ENCODE results near the gene GDI2.
"Not testable (repeated sequence)": the region's sequence is repeated elsewhere in the genome, so short reads cannot be mapped to it uniquely, and the experiment has no call there.

GDI2 gene

DNA sequence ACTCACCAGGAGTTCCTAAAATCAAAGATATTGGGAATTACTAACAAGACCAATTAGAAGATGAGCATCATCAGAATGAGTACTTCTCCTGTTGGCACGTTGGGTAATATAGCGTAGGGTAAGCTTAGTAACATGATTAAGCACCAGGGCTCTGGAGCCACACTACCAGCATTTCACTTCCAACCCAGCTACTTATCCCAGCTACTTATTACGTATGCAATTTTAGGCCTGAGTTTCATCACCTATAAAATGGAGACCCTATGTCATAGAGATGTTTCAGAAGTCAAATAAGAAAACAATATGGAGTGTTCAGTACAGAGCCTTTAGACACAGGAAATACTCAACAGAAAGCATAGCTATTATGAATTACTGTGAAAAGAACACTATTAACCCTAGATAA lies 19.0 kb downstream of the GDI2 start:
- DNase-seq (ENCODE audit: low read depth, low spot score) = no peak

DNA sequence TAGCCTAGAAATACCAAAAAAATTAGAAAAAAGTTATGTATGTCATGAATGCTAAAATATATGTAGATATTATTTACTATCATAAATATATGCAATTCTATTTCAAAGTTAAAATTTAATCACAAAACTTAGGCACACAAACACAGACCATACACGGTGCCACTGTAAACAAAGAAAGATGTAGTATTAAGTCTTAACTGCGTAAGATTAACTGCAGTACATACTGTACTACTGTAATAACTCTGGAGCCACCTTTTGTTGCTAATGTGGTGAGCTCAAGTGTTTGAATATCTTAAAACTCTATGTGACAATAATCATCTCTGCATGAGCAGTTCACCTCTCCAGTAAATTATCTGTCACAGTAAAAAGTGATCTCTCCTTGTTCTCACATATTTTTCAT lies 23.6 kb downstream of the GDI2 start:
- DNase-seq (ENCODE audit: low read depth, low spot score) = no peak
- H3K27ac ChIP-seq = no peak overlapping the region

More for the DNA sequence above, 19.0 kb downstream of the GDI2 start:
- H3K27ac ChIP-seq = peak overlapping the region; percentile 30

DNA sequence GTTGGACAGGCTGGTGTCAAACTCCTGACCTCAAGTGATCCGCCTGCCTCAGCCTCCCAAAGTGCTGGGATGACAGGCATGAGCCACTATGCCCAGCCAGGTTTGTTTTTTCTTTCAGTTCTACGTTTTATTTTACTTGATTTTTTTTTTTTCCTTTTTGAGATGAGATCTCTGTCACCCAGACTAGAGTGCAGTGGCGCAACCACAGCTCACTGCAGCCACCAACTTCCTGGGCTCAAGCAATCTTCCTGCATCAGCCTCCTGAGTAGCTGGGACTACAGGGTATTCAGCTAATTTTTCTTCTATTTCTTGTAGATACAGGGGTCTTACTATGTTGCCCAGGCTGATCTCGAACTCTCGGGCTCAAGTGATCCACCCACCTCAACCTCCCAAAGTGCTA lies 24.3 kb downstream of the GDI2 start:
- H3K27ac ChIP-seq = no peak overlapping the region

DNA sequence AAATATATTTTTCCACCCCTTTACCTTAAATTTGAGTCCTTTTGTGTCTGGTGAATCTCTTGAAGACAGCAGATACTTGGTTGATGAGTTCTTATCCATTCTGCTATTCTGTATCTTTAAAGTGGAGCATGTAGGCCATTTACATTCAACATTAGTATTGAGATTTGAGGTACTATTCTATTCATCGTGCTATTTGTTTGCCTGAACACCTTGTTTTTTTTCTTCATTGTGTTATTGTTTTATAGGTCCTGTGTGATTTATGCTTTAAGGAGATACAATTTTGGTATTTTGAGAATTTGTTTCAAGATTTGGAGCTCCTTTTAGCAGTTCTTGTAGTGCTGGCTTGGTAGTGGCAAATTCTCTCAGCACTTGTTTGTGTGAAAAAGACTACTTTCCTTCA lies 29.9 kb downstream of the GDI2 start:
- no peak overlapping the region for H3K27ac ChIP-seq
- DNase-seq (ENCODE audit: low read depth, low spot score) = no peak

More for the DNA sequence above, 24.3 kb downstream of the GDI2 start:
- DNase-seq (ENCODE audit: low read depth, low spot score) = no peak

DNA sequence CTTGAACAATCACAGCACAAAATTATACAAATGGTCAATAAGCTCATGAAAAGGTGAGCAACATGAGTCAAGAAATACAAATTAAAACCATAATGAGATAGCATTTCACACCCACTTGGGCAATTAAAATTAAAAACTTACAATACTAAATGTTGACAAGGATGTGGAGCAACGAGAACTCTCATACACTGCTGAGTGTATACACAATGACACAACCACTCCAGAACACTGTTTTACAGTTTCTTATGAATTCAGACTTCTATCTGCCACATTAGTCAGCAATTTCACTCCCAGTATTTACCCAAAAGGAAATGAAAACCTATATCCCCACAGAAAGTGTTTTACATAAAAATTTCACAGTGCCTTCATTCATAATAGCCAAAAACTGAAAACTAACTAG lies 31.1 kb downstream of the GDI2 start:
- H3K27ac ChIP-seq = no peak overlapping the region
- no peak for DNase-seq (ENCODE audit: low read depth, low spot score)

DNA sequence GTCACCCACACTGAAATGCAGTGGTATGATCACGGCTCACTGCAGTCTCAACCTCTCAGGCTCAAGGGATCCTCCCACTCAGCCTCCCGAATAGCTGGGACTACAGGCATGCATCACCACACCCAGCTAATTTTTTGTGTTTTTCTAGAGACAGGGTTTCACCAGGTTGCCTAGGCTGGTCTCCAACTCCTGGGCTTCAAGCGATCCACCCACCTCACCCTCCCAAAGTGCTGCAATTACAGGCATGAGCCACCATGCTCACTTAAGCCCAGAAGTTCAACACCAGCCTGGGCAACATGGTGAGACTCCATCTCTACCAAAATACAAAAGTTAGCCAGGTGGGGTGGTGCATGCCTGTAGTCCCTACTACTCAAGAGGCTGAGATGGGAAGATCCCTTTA lies 33.5 kb downstream of the GDI2 start:
- H3K27ac ChIP-seq = no peak overlapping the region
- no peak for DNase-seq (ENCODE audit: low read depth, low spot score)

DNA sequence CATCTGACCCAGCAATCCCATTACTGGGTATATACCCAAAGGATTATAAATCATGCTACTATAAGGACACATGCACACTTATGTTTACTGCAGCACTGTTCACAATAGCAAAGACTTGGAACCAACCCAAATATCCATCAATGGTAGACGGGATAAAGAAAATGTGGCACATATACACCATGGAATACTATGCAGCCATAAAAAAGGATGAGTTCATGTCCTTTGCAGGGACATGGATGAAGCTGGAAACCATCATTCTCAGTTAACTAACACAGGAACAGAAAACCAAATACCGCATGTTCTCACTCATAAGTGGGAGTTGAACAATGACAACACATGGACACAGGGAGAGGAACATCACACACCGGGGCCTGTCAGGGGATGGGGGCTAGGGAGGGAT lies 35.5 kb downstream of the GDI2 start:
- not testable (repeated sequence) for DNase-seq (ENCODE audit: low read depth, low spot score)

DNA sequence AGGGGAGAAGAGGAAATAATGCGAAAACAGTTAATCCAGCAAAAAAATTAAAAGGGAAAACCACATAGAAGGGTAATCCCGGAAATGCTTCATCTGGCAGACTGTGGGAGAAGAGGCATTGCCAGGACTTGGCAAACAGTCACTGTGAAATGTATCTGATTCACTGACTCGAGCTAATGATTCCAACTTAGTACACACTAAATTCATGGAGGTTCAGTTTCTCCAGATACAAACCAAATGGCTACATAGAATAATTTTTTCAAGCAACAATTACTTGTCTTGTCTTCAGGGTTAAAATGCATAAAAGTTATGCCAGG lies 36.4 kb downstream of the GDI2 start:
- H3K27ac ChIP-seq = peak overlapping the region; percentile 12
- DNase-seq (ENCODE audit: low read depth, low spot score) = peak; percentile 2

More for the DNA sequence above, 35.5 kb downstream of the GDI2 start:
- not testable (repeated sequence) for H3K27ac ChIP-seq

DNA sequence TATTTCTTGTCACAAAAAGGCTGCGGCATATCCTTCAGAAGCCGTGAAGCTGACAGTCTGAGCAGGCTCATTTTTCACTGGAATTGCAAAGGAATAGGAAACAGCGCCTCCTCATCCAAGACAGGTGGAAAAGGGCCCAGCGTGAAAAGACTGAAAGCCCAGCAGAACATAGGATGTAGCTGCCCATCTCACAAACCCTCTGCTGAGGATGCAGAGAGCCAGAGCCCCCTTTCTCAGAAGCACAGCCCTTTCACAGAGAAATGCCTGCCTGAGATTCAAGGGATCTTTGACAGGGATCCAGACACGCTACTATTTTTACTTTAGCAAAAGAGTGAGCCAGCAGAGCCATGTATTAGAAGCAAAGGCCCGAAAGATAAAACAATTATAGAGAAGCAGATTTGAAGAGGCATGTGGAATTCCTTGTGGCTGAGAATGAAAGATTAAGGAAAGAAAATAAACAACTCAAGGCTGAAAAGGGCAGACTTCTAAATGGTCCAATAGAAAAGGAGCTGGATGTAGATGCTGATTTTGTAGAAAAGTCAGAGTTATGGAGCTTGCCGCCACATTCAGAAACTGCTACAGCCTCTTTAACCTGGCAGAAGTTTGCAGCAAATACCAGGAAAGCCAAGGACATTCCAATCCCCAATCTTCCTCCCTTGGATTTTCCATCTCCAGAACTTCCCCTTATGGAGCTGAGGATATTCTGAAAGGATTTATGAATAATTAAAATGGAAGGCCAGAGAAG lies 36.9 kb downstream of the GDI2 start:
- no peak for DNase-seq (ENCODE audit: low read depth, low spot score)
- H3K27ac ChIP-seq = peak overlapping the region; percentile 12

DNA sequence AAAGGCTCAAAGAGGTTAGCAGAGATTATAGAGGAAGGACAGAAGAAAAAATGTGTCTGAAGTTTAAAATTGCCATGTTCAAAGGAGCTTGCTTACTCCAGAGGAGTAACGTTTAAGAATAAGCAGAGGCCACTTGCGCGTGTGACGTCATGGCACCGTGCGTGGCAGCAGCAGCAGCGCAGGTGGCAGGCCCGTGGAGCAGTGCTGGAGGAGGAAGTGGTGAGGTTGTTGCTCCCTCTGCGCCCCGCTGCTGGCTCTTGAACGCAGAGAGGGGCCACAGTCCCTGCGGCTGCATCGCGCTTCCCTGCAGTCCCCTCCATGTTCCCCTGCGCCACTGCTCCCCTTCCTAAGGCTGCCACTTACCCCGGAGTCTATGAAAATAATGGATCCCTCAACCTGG lies 37.5 kb downstream of the GDI2 start:
- H3K27ac ChIP-seq = no peak overlapping the region
- DNase-seq (ENCODE audit: low read depth, low spot score) = no peak

DNA sequence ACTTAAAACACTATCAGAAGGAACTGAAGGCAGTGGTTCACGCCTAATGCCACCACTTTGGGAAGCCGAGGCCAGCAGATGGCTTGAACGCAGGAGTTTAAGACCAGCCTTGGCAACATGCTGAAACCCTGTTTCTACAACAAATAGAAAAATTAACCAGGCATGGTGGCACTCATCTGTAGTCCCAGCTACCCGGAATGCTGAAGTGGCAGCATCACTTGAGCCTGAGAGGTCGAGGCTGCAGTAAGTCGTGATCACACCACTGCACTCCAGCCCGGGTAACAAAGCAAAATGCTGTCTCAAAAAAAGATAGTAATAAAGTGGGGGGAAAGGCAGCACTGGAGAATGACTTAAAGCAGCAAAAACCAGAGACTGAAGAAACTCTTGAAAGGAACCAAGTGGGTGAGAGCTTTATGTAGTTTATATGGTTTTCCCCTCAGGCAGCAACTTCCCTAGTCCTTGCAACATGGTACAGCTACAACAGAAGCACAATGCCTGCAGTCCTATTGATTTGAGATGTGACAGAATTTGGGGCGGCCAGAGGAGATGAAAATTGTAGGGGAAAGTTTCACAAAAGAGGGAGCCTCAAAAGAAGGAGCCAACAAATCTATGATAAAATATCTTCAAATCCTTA lies 38.1 kb downstream of the GDI2 start:
- no peak overlapping the region for H3K27ac ChIP-seq
- DNase-seq (ENCODE audit: low read depth, low spot score) = no peak

DNA sequence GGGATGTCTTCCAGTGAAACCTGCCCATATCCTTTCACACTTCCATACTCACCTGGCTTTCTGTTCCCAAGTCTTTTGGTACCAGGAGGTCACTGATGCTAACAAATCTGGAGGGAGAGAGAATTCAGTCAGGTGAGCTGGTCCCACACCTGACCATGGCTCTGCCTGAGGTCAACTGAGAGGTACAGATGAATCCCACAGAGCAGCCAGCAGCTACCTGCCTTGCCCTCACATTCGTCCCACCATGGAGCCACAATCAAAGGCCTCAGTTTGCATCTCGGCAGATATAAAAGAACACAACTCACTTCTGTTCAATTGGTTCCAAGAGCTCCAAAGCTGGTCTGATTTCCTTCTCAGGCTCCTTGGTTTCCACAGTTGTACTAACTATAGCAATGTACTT lies 47.0 kb downstream of the GDI2 start:
- H3K27ac ChIP-seq = no peak overlapping the region
- no peak for DNase-seq (ENCODE audit: low read depth, low spot score)

DNA sequence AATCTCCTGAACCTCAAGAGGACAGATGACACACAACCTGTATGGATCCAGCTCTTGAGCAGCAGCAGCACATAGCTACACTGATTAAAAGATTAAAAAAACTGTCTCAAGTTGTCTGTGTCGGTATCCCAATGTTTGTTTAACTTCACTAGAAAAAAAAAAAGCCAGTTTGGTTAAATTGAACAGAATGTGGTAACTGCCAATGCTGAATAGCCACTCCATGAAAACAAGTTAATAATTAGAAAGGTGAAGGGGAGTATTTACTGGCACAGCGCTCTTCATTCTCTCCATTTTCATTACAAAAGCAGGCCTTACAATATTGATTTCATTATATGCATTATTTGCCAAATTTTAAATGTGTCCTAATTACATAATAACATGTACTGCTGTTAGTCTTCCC lies 47.6 kb downstream of the GDI2 start:
- H3K27ac ChIP-seq = no peak overlapping the region
- DNase-seq (ENCODE audit: low read depth, low spot score) = no peak

DNA sequence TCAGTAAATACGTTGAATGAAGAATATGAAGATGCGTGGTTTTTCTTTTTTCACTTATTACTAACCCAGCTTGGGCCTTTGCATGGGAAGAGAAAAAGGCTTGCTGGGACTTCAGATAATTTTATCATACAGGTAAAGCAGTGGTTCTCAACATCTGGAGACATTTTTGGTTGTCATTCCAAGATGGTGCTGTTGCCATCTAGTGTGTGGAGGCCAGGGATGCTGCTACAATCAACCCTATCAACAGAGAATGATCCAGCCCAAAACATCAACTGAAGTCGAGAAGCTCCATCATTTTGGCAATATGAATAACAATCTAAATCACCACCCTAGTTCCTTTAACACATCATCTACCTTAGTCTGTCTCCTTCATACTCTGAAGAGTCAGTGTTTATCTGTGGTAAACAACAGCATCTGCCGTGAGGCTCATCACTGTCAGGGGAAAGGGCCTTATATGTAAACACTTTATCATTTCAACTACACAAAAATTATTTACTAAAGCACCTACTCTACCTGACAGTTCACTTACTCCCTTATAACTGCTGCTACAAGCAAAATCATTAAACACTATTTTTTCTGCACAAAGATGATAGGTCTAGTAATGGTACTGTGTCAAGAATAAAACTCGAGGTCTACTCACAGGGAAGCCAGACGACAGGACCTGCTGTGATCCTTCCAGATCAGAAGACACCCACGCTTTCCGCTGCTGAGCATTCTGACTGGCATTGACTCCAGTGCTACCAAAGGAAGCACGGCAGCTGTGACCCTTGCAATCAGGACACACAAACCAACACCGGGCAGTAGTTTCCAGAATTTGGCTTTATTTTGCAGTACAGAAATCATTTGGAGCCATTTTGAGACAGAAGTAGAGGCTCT lies 48.6 kb downstream of the GDI2 start:
- no peak for DNase-seq (ENCODE audit: low read depth, low spot score)
- H3K27ac ChIP-seq = no peak overlapping the region

DNA sequence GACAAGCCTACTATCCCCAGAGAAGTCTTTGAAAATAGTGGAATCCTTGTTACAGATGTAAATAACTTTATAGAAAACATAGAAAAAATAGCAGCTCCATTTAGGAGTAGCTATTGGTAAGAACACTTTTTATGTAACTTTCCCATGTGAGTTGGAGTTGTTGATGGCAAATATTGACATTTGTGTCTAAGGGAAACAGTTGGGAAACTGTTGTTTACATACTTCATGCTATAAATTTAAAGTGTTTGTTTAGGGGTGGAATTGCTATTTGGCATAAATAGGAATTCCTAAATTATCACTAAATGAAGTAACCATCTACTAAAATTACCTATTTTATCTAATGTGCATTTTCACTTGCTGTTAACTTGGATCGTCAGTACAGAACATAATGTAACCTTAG lies 50.7 kb downstream of the GDI2 start:
- H3K27ac ChIP-seq = no peak overlapping the region
- no peak for DNase-seq (ENCODE audit: low read depth, low spot score)

DNA sequence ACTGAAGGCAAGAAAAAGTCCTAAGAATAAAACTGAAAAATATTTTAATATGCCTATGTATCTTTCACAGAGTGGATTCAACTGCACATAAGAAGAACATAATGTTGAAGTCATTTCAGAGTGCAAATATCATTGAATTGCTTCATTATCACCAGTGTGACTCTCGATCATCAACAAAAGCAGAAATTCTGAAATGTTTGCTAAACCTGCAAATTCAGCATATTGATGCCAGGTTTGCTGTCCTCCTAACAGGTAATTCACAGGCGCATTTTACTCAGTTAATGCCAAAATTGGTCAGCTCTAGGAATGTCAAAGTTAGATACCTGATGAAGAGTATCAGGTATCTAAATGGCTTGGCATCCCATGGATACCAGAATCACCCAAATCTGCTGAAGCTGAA lies 52.0 kb downstream of the GDI2 start:
- no peak for DNase-seq (ENCODE audit: low read depth, low spot score)
- H3K27ac ChIP-seq = no peak overlapping the region

DNA sequence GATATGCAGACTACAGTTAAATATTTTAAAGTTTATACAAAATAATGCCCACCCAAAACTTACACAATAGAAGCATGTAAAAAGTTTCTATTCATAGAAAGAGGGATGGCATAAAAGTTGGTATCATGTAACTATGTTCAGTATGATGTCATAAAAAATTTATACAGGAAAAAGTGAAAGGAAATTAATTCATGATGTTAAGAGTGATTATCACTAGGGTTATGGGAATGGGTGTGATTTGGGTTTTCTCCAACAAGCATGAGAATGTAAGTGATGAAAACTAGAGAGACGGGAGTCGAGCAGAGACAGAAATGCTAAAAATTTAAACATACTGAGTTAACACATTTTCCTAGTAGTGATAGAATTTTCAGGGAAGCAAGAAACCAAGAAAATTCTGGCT lies 52.7 kb downstream of the GDI2 start:
- no peak overlapping the region for H3K27ac ChIP-seq
- DNase-seq (ENCODE audit: low read depth, low spot score) = no peak

DNA sequence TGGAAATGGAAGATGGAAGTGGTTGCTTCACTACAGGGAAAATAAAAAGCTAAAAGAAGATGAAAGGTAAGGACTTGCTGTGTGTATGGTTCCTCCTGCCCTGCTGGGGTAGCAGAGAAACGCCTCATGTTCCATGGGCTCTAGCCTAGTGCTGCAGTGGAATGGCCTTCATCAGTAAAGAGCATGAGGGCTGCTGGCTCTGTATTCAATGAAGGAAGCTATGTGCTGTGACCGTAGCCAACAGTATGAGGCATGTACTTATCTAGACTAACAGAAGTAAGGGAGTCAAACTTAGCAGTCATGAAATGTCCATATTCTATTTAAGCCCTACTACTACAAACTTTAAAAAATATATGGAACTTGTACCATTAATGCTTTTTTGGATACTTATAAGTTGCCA lies 54.3 kb downstream of the GDI2 start:
- DNase-seq (ENCODE audit: low read depth, low spot score) = no peak
- H3K27ac ChIP-seq = no peak overlapping the region

DNA sequence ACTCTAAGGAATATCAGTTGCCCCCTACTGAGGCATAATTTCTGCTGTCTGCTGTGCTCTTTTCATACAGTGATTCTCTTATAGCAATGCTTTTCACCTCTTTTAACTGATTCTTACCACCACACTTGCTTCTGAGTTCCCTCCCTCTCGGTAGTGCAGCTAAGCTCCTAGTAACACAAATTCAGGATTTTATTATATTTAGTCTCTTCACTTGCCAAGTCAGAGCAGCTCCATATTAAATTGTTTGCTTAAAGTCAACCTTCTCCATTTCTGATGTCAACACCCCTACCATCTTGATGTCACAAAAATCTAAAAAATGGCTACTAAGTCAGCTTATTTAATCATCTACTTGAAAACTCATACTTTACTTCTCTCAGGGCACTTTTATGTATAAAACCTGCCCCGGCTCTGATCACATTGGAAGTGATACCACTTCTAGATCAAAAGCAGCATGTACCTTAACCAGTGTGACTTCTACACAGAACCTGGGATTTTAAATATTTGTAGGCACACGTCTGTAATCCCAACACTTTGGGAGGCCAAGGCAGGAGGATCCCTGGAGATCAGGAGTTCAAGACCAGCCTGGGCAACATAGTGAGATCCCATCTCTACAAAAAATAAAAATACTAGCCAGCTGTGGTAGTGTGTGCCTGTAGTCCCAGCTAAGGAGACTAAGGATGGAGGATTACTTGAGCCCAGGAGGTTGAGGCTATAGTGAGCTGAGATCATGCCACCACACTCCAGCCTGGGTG lies 55.3 kb downstream of the GDI2 start:
- no peak for DNase-seq (ENCODE audit: low read depth, low spot score)
- no peak overlapping the region for H3K27ac ChIP-seq

DNA sequence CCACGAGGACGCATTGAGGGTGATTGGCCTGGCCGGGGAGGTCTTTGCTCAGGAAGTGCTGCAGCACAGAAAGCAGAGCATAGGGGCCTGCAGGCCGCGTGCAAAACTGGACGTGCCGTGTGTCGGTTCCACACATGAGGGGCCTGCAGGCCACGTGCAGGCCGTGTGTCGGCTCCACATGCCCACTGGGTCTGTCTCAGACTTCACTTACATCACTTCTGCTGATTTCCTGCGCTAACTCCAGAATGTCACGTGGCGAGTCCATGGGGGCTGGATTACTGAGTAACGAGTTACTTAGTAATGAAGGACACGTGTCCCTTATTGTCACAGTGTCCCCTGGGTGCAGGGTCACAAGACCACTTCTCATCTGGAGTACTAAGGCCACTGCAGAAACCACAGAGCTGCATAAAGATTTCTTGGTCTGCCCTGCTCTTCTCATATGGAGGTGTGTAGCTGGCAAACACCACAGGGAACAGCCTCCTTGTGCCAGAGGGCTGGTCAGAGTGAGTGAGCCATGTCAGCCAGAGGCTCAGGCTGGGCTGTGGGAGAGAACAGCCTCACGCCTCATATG lies 60.8 kb downstream of the GDI2 start:
- no peak overlapping the region for H3K27ac ChIP-seq
- DNase-seq (ENCODE audit: low read depth, low spot score) = no peak

All from epithelial cell of prostate (primary cell).